Adrenal gland (tissue), 5 donors: ENCODE results near the gene PPP3CA.

Source experiments
- CTCF ChIP-seq, 6 experiments: fragments of 450-650 bp in 4 of 6; fragments of 200-600 bp in 2 of 6; sonication (generic) in 1 of 6; IDR thresholded peaks; 1 replicate in 5 of 6; 2 replicates in 1 of 6; pipeline versions ENCODE4 v1.5.1 to v1.8.0; 2016 to 2021; ENCODE audit warnings: antibody characterized with exemption in 6 of 6, mild to moderate bottlenecking in 2 of 6, moderate library complexity in 1 of 6
- POLR2A ChIP-seq, 2 donors: fragments of 450-650 bp; IDR thresholded peaks; one replicate each; pipeline ENCODE4 v1.6.1; 2017; ENCODE audit warnings: antibody characterized with exemption in 2 of 2, mild to moderate bottlenecking in 2 of 2, moderate library complexity in 1 of 2
- donor health status: DM: no; HTN: no; CAD: no.

GRCh38 chr4:101264993-101265815 lies 82.1 kb downstream of the PPP3CA start:
- no peak for TF ChIP-seq CTCF (IDR thresholded peaks at IDR 0.05)
- TF ChIP-seq POLR2A (IDR thresholded peaks at IDR 0.05), result no peak
